ENCODE data around the gene PIK3CB.
A peak's percentile ranks its signal among the peaks of the same experiment; 100 is the strongest.
"Not testable (repeated sequence)": the region's sequence is repeated elsewhere in the genome, so short reads cannot be mapped to it uniquely, and the experiment has no call there.

Gene PIK3CB

GRCh38 chr3:138833899-138834595 is 681 bp downstream of the PIK3CB start:
- Histone ChIP-seq H3K4me3 (ENCODE audit: insufficient read depth, low read length, poor library complexity, severe bottlenecking) (peak overlapping the region; percentile 82), H3K27ac (ENCODE audit: low read depth, low read length) (peak overlapping the region; percentile 60), H3K36me3 (ENCODE audit: low read length) (no peaks in the 10 kb centered on the region), H3K9ac (ENCODE audit: low read length) (peak overlapping the region; percentile 93), H4K20me1 (ENCODE audit: low read depth, low read length) (no peaks in the 10 kb centered on the region), H3K9me2 (replicated peaks; ENCODE audit: insufficient read depth, low read length) (no peaks in the 10 kb centered on the region), H3K79me2 (ENCODE audit: insufficient read depth, low read length) (peaks cover 44% of the 10 kb centered on the region), H3F3A (ENCODE audit: insufficient read depth) (no peaks in the 10 kb centered on the region), H3K4me2 (ENCODE audit: low read depth, low read length, poor library complexity, severe bottlenecking) (peak overlapping the region; percentile 82), H3K9me3 (ENCODE audit: insufficient read depth, low read length) (no peaks in the 10 kb centered on the region), H2AFZ (ENCODE audit: low read depth, low read length, severe bottlenecking) (peak overlapping the region; percentile 88), H3K27me3 (ENCODE audit: low read length) (no peaks in the 10 kb centered on the region)
- TF ChIP-seq EZH2phosphoT487 (conservative IDR thresholded peaks at IDR 0.05; ENCODE audit: low read length): no peak
- peak; percentile 29 for TF ChIP-seq CTCF (IDR thresholded peaks at IDR 0.05; ENCODE audit: insufficient read depth, low read length, poor library complexity, severe bottlenecking)

- not testable (repeated sequence) for H3K27me3 ChIP-seq (ENCODE audit: low read length); H3K9ac ChIP-seq (ENCODE audit: low read length); H3F3A ChIP-seq (ENCODE audit: insufficient read depth); H2AFZ ChIP-seq (ENCODE audit: low read depth, low read length, severe bottlenecking); H3K4me3 ChIP-seq (ENCODE audit: insufficient read depth, low read length, poor library complexity, severe bottlenecking); H3K27ac ChIP-seq (ENCODE audit: low read depth, low read length); H3K9me3 ChIP-seq (ENCODE audit: insufficient read depth, low read length); H3K9me2 ChIP-seq (replicated peaks; ENCODE audit: insufficient read depth, low read length); H3K4me2 ChIP-seq (ENCODE audit: low read depth, low read length, poor library complexity, severe bottlenecking); H4K20me1 ChIP-seq (ENCODE audit: low read depth, low read length); H3K36me3 ChIP-seq (ENCODE audit: low read length)
- H3K79me2 ChIP-seq (ENCODE audit: insufficient read depth, low read length): peaks cover 58% of the 10 kb centered on the region
These were observed 2.2 kb downstream of the PIK3CB start for GRCh38 chr3:138832473-138833057.

- Histone ChIP-seq H3K4me3 (ENCODE audit: insufficient read depth, low read length, poor library complexity, severe bottlenecking) (no peak overlapping the region), H4K20me1 (ENCODE audit: low read depth, low read length) (no peaks in the 10 kb centered on the region; the same call in 1 of the 2 replicates), H2AFZ (ENCODE audit: low read depth, low read length, severe bottlenecking) (no peak overlapping the region), H3K27ac (ENCODE audit: low read depth, low read length) (no peak overlapping the region), H3K9me2 (replicated peaks; ENCODE audit: insufficient read depth, low read length) (no peaks in the 10 kb centered on the region), H3K9me3 (ENCODE audit: insufficient read depth, low read length) (no peaks in the 10 kb centered on the region), H3K27me3 (ENCODE audit: low read length) (no peaks in the 10 kb centered on the region), H3K9ac (ENCODE audit: low read length) (no peak overlapping the region), H3F3A (ENCODE audit: insufficient read depth) (no peaks in the 10 kb centered on the region), H3K4me2 (ENCODE audit: low read depth, low read length, poor library complexity, severe bottlenecking) (no peak overlapping the region), H3K79me2 (ENCODE audit: insufficient read depth, low read length) (peaks cover 82% of the 10 kb centered on the region), H3K36me3 (ENCODE audit: low read length) (no peaks in the 10 kb centered on the region)
- TF ChIP-seq CTCF (IDR thresholded peaks at IDR 0.05; ENCODE audit: insufficient read depth, low read length, poor library complexity, severe bottlenecking): no peak
- TF ChIP-seq EZH2phosphoT487 (conservative IDR thresholded peaks at IDR 0.05; ENCODE audit: low read length): no peak
These were observed 4.7 kb downstream of the PIK3CB start for GRCh38 chr3:138829886-138830510.

GRCh38 chr3:138829097-138829496 is 5.6 kb downstream of the PIK3CB start:
- Histone ChIP-seq H3K27me3 (ENCODE audit: low read length) (no peaks in the 10 kb centered on the region), H3K4me2 (ENCODE audit: low read depth, low read length, poor library complexity, severe bottlenecking) (no peak overlapping the region), H3K9ac (ENCODE audit: low read length) (no peak overlapping the region), H3K79me2 (ENCODE audit: insufficient read depth, low read length) (peaks cover 86% of the 10 kb centered on the region), H3K4me3 (ENCODE audit: insufficient read depth, low read length, poor library complexity, severe bottlenecking) (no peak overlapping the region), H4K20me1 (ENCODE audit: low read depth, low read length) (no peaks in the 10 kb centered on the region; the same call in 1 of the 2 replicates), H3K36me3 (ENCODE audit: low read length) (no peaks in the 10 kb centered on the region), H3K9me3 (ENCODE audit: insufficient read depth, low read length) (no peaks in the 10 kb centered on the region), H3F3A (ENCODE audit: insufficient read depth) (no peaks in the 10 kb centered on the region), H2AFZ (ENCODE audit: low read depth, low read length, severe bottlenecking) (no peak overlapping the region), H3K9me2 (replicated peaks; ENCODE audit: insufficient read depth, low read length) (no peaks in the 10 kb centered on the region), H3K27ac (ENCODE audit: low read depth, low read length) (no peak overlapping the region)
- TF ChIP-seq CTCF (IDR thresholded peaks at IDR 0.05; ENCODE audit: insufficient read depth, low read length, poor library complexity, severe bottlenecking): no peak
- no peak for TF ChIP-seq EZH2phosphoT487 (conservative IDR thresholded peaks at IDR 0.05; ENCODE audit: low read length)
